Sigmoid colon (tissue), 7 donors: ENCODE data around the gene DNAJA3. TPM values are rescaled to one million over a fixed set of nuclear protein-coding genes. Genes with fewer than 3 reads are reported as not detected.

ENCODE experiments used
- DNase-seq: peaks from one replicate; pipeline ENCODE4 v3.0.0-alpha.2; 2019
- H3K27ac ChIP-seq, 4 donors: fragments of 200-600 bp; sonication (generic); one replicate each; pipeline ENCODE4 v1.5.1; 2016 to 2019; ENCODE audit warnings: mild to moderate bottlenecking in 1 of 4
- H3K27me3 ChIP-seq, 3 donors: fragments of 200-600 bp; sonication (generic); one replicate each; pipeline ENCODE4 v1.5.1; 2019; ENCODE audit warnings: mild to moderate bottlenecking in 1 of 3
- H3K36me3 ChIP-seq, 4 donors: fragments of 200-600 bp; sonication (generic); one replicate each; pipeline ENCODE4 v1.5.1; 2016 to 2019
- H3K4me1 ChIP-seq, 4 donors: fragments of 200-600 bp; sonication (generic); one replicate each; pipeline ENCODE4 v1.5.1; 2017 to 2019
- H3K4me3 ChIP-seq, 4 donors: fragments of 200-600 bp; sonication (generic); one replicate each; pipeline ENCODE4 v1.5.1; 2017 to 2019; ENCODE audit warnings: mild to moderate bottlenecking in 2 of 4, moderate library complexity in 1 of 4
- H3K9me3 ChIP-seq, 4 donors: fragments of 200-600 bp in 3 of 4; sonication (generic) in 3 of 4; one replicate each; pipeline versions ENCODE4 v1.5.1 to v1.6.1; 2013 to 2019
- CTCF ChIP-seq, 4 experiments: fragments of 450-650 bp in 3 of 4; fragments of 200-600 bp in 1 of 4; IDR thresholded peaks; one replicate each; pipeline ENCODE4 v1.5.1; 2016 to 2019; ENCODE audit warnings: antibody characterized with exemption in 4 of 4, mild to moderate bottlenecking in 3 of 4, moderate library complexity in 2 of 4
- EP300 ChIP-seq, 4 donors: sonication (generic); formaldehyde crosslinking; IDR thresholded peaks; one replicate each; pipeline ENCODE4 v1.6.1; 2017; ENCODE audit warnings: antibody characterized with exemption in 4 of 4
- POLR2A ChIP-seq, 2 donors: fragments of 450-650 bp; IDR thresholded peaks; one replicate each; pipeline ENCODE4 v1.6.1; 2016; ENCODE audit warnings: antibody characterized with exemption in 2 of 2, mild to moderate bottlenecking in 2 of 2, moderate library complexity in 2 of 2
- POLR2AphosphoS5 ChIP-seq, 4 donors: sonication (generic); formaldehyde crosslinking; IDR thresholded peaks; one replicate each; pipeline ENCODE4 v1.6.1; 2017; ENCODE audit warnings: antibody characterized with exemption in 4 of 4
- WGBS, 2 donors: extraction: QIAGEN DNeasy Blood & Tissue Kit; methylation state at CpG; one replicate each; pipeline ENCODE4 v1.1.7; 2013; 5-methylcytosine and 5-hydroxymethylcytosine counted together
- intact Hi-C: fragments of 100-400 bp; cut with DNase I; formaldehyde crosslinking; loops from one replicate; pipeline ENCODE4 v1.15.1; 2023
- polyA plus RNA-seq, 3 donors: library from polyadenylated mRNA; stranded (reverse); fragments of 200-250 nt; gene quantifications; one replicate each; pipeline ENCODE4 v1.2.3, GENCODE V29; 2013
- total RNA-seq, 4 donors: library from RNA; depleted of rRNA; stranded (reverse); fragments of >200 nt; gene quantifications; one replicate each; pipeline ENCODE4 v1.1.0, GENCODE V29; 2016
- donor health status: healthy with polysubstance abuse.
- donor health status: Bipolar disorder and iron deficiency.
- donor health status: healthy.

DNAJA3 gene
- total and polyA plus RNA-seq, 7 donors, result 28.2 to 53.3 (median 44.2) TPM

GRCh38 chr16:4401094-4401501 is 24.6 kb upstream of the DNAJA3 start:
- Histone ChIP-seq H3K27me3 (no peaks in the 10 kb centered on the region), H3K9me3 (no peaks in the 10 kb centered on the region), H3K4me1 (peaks cover 0 to 7% (median 6%) of the 10 kb centered on the region in 4 donors), H3K27ac (no peak overlapping the region), H3K4me3 (no peak overlapping the region), H3K36me3 (peaks cover 0 to 42% (median 14%) of the 10 kb centered on the region in 4 donors)
- no peak for DNase-seq
- 95 to 96% methylated on average over 12 of the region's 12 CpGs for WGBS, 2 donors
- intact Hi-C loops, result loop anchor here (5.0 kb wide), 1 partner anchor 114 kb away; no protein-coding TSS in a partner anchor
- no peak for TF ChIP-seq POLR2AphosphoS5 (IDR thresholded peaks at IDR 0.05)
- no peak for TF ChIP-seq EP300 (IDR thresholded peaks at IDR 0.05)
- no peak for TF ChIP-seq CTCF (IDR thresholded peaks at IDR 0.05)
- TF ChIP-seq POLR2A (IDR thresholded peaks at IDR 0.05), result no peak

GRCh38 chr16:4401510-4401909 is 24.2 kb upstream of the DNAJA3 start:
- H3K4me3 ChIP-seq, result no peak overlapping the region
- 97 to 98% methylated on average over 12 of the region's 12 CpGs for WGBS, 2 donors
- DNase-seq, result no peak
- H3K36me3 ChIP-seq, result peaks cover 0 to 46% (median 15%) of the 10 kb centered on the region in 4 donors
- peaks cover 0 to 7% (median 6%) of the 10 kb centered on the region in 4 donors for H3K4me1 ChIP-seq
- H3K9me3 ChIP-seq, result no peaks in the 10 kb centered on the region
- no peaks in the 10 kb centered on the region for H3K27me3 ChIP-seq
- H3K27ac ChIP-seq, result no peak overlapping the region
- TF ChIP-seq EP300 (IDR thresholded peaks at IDR 0.05), result no peak
- TF ChIP-seq POLR2AphosphoS5 (IDR thresholded peaks at IDR 0.05), result no peak
- TF ChIP-seq POLR2A (IDR thresholded peaks at IDR 0.05), result no peak
- TF ChIP-seq CTCF (IDR thresholded peaks at IDR 0.05), result no peak
- intact Hi-C loops, result loop anchor here (5.0 kb wide), 1 partner anchor 114 kb away; no protein-coding TSS in a partner anchor

GRCh38 chr16:4402439-4403132 is 23.1 kb upstream of the DNAJA3 start:
- WGBS, 2 donors, result 22 to 37% methylated on average over 29 of the region's 29 CpGs
- H3K9me3 ChIP-seq, result no peaks in the 10 kb centered on the region
- DNase-seq, result peak; percentile 92
- H3K36me3 ChIP-seq, result peaks cover 0 to 57% (median 19%) of the 10 kb centered on the region in 4 donors
- TF ChIP-seq CTCF (IDR thresholded peaks at IDR 0.05) (peak; percentile 93 to 95 (median 94)), POLR2AphosphoS5 (IDR thresholded peaks at IDR 0.05) (no peak)
- no peak overlapping the region for H3K27ac ChIP-seq
- intact Hi-C loops, result loop anchor here (1.0 to 5.0 kb wide), 2 partner anchors 43 to 115 kb away; no protein-coding TSS in a partner anchor
- peak overlapping the region in 1 of 4 donors; percentile 23 for H3K4me3 ChIP-seq
- H3K4me1 ChIP-seq, result peaks cover 0 to 7% (median 6%) of the 10 kb centered on the region in 4 donors
- no peaks in the 10 kb centered on the region for H3K27me3 ChIP-seq

- intact Hi-C loops, result loop anchor here (5.0 kb wide), 1 partner anchor 116 kb away; no protein-coding TSS in a partner anchor
- DNase-seq, result no peak
- H3K4me1 ChIP-seq, result peaks cover 0 to 9% (median 7%) of the 10 kb centered on the region in 4 donors
- no peak overlapping the region for H3K4me3 ChIP-seq
- H3K27me3 ChIP-seq, result no peaks in the 10 kb centered on the region
- TF ChIP-seq EP300 (IDR thresholded peaks at IDR 0.05) (no peak), POLR2AphosphoS5 (IDR thresholded peaks at IDR 0.05) (no peak), CTCF (IDR thresholded peaks at IDR 0.05) (no peak), POLR2A (IDR thresholded peaks at IDR 0.05) (no peak)
- 90 to 91% methylated on average over 24 of the region's 24 CpGs for WGBS, 2 donors
- H3K9me3 ChIP-seq, result no peaks in the 10 kb centered on the region
- H3K27ac ChIP-seq, result no peak overlapping the region
- peaks cover 0 to 63% (median 19%) of the 10 kb centered on the region in 4 donors for H3K36me3 ChIP-seq
Measured at GRCh38 chr16:4403133-4403949, 22.3 kb upstream of the DNAJA3 start.
